Left forelimb (tissue), 1 donor: ENCODE results near the gene NCK1.

Source experiments
- DNase-seq: peaks from one replicate; pipeline ENCODE4 v3.0.0-alpha.2; 2018; ENCODE audit warnings: low spot score

NCK1 gene

DNA sequence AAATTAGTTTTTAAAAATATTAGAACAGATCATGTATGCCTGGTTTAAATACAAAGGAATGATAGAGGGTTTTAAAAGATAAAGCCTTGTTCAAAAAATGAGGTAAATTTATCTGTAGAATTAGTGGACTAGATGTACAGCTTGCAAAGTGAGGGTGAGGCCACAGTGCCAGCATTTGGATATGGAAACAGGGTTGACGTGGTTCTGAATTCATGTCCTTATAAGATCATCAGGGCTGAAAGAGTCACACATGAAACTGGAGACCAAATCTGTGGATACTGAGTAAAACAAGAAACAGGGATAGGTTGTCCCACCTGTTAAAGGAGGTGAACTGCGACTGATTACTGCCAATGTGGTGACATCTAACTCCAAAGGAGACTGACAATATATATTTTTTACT, 46.3 kb downstream of the NCK1 start:
- no peak for DNase-seq

DNA sequence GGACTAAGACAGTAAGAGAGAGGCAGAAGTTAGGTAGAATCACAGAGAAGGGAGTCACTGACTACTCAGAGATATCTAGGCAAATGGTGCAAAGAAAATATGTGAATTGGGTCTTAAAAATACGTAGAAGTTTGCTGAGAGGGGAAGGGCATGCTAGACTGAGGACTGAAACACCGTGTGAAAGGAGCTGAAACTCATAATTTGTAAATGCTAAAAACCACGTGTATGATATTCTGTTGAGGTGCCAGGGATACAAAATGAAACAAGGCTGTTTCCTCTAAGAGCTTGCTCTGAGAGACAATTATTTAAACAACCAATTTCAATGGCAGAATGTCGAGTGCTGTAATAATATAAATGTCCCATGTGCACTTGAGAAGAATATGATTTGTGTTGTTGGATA, 47.2 kb downstream of the NCK1 start:
- no peak for DNase-seq

DNA sequence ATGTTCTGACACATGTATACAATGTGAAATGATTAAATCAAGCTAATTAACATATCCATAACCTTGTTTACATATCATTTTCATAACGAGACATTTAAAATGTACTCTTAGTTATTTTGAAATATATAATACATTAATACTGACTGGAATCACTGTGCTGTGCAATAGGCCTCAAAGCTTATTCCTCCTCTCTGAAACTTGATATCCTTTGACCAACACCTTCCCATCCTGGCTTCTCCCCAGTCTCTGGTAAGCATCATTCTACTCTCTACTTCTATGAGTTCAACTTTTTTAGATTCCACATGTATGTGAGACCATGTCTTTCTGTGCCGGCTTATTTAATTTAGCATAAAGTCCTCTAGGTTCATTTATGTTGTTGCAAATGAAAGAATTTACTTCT, 48.7 kb downstream of the NCK1 start:
- no peak for DNase-seq

DNA sequence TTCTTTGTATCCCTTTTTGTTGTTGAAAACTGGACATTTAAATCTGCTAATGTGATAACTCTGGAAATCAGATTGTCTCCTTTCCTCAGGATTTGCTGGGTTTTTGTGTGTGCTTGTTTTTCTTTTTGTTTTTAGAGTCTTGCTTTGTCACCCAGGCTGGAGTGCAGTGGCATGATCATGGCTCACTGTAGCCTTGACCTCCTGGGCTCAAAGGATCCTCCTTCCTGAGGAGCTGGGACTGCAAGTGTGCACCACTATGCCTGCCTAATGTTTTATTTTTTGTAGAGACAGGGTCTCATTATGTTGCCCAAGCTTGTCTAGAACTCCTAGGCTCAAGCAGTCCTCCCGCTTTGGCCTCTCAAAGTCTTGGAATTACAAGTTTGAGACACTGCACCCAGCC, 51.2 kb downstream of the NCK1 start:
- DNase-seq: no peak

DNA sequence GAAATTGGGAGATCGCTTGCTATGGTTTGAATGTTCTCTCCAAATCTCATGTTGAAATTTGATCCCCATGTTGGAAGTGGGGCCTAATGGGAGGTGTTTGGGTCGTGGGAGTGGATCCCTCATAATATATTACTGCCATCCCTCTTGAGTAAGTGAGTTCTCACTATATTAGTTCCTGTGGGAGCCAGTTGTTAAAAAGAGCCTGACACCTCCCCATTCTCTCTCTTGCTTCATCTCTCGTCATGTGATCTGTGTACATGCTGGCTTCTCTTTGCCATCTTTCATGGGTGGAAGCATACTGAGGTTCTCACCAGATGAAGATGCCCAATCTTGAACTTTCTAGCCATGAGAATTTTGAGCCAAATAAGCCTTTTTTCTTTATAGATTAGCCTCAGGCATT, 52.7 kb downstream of the NCK1 start:
- DNase-seq: no peak

DNA sequence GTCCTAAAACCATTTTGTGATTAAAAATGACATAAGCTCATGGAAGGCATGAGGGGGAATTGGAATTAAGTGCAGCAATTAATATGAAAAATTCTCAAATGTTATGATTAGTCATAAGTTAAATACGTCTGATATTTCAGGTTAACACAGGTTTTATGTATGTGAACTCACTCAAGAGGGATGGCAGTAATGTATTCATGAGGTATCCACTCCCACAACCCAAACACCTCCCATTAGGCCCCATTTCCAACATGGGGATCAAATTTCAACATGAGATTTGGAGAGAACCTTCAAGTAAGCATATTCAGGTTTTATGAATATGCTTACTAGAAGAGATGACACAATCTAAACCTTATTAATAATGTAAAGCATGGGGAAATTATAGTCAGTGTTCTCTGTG, 54.2 kb downstream of the NCK1 start:
- DNase-seq: no peak

DNA sequence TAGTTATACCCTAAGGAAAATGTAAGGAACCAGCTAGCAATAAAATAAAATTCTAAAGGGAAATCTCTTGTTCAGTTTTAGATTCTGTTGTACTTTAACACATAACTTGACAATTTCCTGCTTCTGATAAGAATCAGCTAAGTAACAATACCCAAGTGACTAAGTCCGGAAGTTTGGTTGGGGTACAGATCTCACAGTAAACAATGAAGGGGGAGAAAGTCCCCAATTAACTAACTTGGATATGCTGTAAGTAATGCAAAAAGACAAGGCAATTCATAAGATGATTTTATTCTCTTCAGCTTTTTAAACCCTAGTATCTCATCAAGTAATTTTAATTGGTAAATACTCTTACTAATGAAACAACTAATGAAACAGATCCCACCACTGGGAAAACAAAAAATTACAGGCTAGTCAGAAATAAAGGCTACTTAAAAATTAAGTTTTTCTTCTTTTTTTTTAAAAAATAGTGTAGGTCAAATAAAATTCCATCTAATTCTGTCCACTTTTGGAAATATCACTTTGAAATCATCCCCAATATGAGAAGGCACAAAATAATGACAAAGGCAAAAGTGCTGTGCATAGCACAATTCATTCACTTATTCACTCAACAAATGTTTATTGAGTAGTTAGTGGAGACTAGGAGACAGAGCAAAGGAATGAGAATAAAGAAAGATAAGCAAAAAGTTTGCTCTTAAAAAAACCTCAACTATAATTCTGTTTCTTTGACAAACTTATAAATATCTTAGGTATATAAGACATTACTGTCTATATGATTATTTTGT, 58.0 kb downstream of the NCK1 start:
- no peak for DNase-seq

DNA sequence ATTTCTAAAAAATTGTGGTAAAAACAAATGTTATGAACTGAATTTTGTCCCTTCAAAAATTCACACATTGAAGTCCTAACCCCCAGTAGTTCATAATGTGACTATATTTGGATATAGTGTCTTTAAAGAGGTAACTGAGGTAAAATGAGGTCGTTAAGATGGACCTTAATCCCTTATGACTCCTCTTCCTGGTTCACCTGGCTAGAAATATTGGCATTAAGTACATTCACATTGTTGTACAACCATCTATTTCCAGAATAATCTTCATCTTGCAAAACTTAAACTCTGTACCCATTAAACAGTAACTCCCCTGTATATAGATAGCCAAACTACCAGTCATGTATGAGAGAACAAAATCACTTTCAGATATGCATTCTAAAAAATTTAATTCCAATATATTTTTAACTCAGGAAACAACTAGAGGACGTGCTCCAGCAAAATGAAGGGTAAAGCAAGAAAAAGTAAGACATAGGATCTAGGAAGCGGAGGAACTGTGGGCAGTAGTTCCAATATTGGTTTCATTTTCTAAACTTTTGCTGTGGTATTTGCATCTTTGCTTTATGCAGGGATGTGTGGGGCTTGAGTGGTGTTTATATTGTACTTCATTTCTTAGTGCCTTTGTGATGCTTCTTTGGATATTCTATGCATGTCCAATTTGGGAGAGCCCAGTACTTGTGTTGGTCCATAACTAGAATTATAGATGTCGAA, 59.0 kb downstream of the NCK1 start:
- DNase-seq: no peak

DNA sequence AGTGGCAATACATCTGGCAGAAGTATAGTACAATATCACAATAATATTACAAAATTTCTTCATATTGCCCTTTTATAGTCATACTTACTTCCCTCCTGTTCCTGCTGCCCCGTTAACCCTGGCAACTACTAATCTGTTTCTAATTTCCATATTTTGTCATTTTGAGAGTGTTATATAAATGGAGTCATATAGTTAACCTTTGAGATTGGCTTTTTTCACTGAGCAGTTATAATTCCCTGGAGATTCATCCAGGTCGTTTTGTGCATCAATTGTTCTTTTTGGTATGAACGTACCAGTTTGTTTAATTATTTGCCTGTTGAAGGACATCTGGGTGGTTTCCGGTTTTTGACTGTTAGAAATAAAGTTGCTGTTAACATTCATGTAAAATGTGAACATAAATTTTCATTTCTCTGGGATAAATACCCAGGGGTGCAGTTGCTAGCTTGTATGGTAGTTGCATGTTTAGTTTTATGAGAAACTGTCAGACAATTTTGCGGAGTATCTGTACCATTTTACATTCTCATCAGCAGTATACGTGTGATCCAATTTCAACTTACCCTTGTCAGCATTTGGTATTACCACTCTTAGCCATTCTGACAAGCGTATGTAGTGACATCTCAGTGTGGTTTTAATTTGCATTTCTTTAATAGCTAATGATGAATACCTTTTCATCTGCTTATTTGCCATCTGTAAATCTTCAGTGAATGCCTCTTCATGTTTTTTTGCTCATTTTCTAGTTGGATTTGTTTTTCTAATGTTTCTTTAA, 63.6 kb downstream of the NCK1 start:
- DNase-seq: no peak

DNA sequence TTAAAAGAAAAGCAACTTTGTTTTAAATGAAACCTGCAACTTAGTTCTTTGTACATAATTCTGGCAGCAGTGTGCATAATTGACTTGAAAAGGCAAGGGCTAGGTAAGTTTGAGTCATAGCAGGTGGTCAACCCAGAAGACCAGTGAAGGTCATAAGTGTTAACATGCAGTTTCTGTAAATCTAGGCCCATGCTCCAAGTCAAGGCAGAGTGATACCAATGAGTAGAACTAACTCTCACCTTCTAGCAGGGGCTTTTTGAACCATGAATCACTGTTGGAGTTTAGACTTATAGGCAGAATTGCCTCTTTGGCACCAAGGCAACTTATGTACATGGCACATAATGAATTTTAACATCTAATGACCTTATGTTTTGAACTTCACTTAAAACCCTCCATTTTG, 66.2 kb downstream of the NCK1 start:
- DNase-seq: no peak

DNA sequence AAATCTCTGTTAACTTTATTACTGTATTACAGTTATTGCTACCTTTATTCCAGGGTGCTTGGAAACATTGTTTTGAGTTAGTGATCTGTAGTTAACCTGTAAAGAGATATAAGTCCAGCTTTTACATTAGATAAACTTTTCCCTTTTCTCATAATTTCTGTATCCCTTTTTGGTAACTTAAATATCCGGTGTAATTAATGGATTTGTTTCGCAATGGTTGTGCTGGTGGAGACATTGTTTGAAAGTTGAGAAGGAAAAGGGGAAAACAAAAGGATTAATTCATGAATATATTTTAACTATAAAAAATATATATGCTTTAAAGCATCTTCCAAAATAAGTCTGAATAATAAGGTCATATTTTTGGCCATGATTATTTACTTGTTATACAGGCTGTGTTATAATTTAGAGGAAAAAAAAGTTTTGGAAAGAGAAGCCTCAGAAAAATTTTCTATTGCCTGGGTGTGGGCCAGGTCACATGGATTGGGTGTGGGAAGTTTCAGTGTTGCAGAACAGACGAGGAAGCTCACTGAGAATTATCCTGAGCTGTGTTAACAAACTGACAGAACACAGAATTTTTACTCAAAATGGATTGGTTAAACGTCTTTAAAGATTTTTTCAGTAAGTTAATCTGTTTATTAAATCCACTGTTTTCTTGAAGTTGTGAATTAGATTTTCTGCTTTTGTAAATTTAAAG, 68.1 kb downstream of the NCK1 start:
- no peak for DNase-seq

DNA sequence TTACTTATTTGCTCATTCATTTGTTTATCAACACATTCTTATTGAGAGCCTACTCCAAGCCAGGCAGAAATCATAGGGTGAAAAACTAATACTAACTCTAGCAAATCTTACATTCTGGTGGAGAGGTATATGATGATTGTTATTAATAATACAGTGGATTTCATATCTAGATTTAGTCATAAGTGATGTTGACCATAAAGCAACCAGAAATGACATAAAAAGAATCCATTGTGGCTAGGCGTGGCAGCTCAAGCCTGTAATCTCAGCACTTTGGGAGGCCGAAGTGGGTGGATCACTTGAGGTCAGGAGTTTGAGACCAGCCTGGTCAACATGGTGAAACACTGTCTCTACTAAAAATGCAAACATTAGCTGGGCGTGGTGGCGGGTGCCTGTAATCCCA, 69.6 kb downstream of the NCK1 start:
- DNase-seq: no peak

DNA sequence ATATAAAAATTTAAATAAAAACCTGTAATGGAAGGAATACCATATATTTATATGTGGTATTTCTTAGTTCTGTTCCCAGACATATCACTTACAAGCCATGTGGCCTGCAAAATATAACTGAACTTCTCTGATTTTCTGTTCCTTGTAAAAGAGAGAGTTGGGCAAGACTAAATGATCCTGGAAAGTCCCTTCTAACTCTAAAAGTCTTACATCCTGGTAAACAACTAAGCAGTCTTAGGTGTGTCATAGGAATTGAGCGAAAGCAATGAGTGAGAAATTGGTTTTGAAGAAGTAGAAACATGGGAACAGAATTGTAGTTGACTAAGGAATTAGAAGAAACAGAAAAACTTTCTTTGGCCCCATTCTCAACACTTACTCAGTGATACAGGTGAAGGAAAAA, 70.5 kb downstream of the NCK1 start:
- DNase-seq: no peak

DNA sequence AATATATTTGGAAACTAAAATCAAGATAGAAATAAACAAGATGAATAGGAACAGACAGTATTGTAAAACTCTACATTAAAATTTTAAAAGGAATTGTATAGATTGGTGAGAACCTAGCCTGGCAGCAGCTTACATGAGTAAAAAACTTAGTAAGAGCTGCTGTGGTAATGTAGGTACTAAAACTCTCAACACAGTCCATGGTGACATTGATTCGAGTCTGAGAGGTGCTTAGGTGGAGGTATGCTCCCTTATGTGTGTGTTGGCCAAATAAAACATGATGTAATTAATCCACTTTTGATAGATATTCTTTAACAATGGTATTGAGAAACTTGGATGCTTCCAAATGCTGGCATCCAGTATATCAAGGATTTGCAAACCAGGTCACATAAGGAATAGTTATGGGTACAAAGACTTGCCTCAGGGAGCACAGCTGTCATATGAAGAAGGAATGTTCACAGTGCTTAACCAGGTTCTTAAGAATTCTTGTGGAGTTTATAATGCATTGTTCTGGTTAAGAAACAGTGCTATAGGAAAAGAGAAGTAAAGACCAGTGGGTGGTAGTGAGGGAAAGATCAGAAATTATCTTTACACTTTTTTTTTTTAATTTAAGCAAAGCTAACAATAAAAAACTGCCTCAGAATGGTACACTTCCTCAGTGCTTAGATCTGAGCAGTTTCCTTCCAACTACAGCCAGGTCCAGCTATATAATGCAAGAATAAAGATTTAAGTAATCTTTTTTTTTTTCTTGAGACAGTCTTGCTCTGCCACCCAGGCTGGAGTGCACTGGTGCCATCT, 71.2 kb downstream of the NCK1 start:
- no peak for DNase-seq

DNA sequence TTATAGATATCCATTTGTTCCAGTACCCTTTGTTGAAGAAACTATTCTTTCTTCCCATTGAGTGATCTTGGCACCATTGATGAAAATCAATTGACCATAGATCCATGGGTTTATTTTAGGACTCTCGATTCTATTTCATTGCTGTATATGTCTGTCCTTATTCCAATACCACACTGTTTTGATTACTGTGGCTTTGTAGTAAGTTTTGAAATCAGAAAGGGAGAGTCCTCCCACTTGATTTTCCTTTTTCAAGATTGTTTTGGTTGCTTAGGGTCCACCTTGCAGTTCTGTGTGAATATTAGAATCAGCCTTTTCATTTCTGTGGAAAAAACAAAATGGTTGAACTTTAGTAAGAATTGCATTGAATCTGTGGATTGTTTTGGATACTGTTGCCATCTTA, 75.2 kb downstream of the NCK1 start:
- no peak for DNase-seq

DNA sequence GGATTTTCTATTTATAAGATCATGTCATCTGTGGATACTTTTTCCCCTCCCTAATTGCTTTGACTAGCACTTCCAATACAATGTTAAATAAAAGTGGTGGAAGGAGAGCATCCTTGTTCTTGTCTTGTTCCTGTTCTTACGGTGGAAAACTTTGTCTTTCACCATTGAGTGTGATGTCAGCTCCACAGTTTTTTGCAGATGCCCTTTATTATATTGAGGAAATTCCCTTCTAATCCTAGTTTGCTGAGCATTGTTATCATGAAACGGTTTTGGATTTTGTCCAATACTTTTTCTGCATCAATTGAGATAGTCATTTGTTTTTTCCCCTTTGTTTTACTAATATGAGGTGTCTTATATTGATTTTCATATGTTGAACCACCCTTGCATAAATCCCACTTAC, 75.8 kb downstream of the NCK1 start:
- no peak for DNase-seq

DNA sequence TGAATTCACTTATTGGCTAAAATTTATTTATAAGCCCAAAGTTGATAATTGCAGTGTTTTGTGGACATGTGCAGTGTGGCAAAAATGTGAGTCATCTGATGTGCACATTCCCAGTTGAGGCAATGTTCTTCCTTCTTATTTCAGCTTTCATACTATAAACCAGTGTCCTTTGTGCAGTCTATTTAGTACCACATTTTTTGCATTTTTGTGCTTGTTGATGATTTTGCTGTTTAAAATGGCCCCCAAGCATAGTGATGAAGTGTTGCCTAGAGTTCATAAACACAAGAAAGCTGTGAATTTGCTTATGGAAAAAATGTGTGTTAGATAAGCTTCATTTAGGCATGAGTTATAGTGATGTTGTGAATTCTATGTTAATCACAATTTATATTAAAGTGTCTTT, 76.3 kb downstream of the NCK1 start:
- DNase-seq: no peak

DNA sequence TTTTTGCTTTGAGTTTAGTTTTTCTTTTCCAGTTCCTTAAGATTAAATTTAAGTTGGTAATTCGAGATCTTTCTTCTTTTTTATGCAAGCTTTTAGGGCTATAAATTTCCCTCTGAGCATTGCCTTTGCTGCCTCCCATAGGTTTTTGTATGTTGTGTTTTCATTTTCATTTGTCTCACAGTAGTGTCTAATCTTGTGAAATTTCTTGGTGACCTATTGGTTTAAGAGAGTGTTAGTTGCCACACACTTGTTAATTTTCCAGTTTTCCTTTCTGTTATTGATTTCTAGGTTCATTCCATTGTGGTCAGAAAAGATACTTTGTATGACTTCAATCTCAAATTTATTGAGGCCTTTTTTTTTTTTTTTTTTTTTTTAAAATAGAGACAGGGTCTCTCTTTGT, 77.5 kb downstream of the NCK1 start:
- no peak for DNase-seq

DNA sequence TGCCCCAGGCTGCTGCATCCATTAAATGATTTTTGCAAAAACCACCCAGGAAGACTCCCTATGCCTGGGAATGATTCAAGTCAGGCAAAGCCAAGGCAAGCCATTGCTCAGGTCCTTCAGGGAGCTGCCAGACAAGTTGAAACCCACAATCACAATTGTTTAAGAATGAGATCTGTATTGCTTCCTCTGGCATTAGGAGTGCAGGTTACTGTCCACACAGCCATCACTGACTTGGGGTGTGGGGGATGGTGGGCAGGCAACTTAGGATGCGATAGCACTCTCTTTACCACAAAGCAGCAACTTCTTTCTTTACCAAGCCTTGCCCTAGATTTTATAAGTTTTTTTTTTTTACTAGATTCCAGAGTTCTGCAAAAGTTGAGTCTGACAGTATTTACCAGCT, 80.8 kb downstream of the NCK1 start:
- DNase-seq: no peak

DNA sequence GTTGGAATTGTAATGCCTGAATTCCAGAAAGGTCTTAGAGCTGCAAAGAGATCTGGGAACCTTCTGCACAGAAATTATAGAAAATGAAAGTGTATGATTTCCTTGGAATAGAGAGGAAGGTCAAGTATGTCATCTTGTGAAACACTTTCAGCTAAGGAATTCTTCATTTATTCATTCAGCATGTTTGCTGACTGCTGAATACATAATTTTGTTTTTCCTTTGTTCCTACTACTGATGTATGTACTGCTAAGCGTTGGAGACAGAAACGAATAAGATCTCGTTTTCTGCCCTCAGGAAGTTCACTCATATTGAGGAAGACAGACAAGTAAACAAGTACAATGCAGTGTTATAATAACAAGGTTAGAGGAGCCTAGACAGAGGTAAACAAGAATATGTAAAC, 81.4 kb downstream of the NCK1 start:
- no peak for DNase-seq

DNA sequence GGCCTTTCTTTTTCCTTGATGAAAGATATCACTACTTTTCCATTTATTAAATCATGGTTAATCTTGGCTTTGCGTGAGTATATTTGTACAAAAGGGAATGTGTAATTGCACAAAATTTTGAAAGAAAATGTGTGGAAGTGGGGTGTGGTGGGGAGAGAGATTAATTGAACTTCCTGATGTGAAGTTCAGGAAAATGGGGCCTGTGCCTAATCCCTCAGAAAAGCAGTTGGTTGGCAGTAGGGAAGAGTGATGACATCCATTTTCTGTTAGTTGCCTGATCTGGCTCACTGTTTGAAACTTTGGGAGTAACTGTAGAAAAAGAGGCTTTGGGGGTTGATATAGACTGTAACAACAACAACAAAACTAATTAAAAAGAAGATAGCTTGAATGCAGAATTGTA, 85.0 kb downstream of the NCK1 start:
- DNase-seq: no peak

DNA sequence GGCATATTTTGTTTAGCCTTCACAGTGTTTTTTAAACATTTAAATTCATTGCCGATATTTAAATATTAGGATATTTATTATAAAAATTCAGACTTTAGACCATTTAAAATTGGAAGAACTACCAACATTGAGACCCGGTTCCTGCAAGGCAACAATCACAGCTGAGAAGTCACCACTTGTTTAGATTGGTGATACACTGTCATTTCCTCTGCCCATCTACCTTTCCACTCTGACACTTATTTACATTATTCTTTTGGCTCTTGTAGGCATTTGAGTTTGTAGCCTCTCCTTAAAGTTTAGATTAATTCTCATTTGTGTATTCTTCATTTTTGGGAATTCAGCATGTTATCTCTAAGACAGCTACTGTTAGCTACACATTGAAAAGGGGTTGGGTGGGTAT, 85.5 kb downstream of the NCK1 start:
- no peak for DNase-seq
